K562 (cell line): ENCODE measurements around the gene LDB1. TPM values are rescaled to one million over a fixed set of nuclear protein-coding genes. Genes with fewer than 3 reads are reported as not detected.

Source experiments
- ARID4B ChIP-seq: sonication (generic); formaldehyde crosslinking; IDR thresholded peaks from 2 replicates; pipeline ENCODE4 v1.8.0; 2022; ENCODE audit warnings: mild to moderate bottlenecking, missing genetic modification reagents
- ASH1L ChIP-seq: fragments of 450-650 bp; IDR thresholded peaks from 2 replicates; pipeline ENCODE4 v1.6.1; 2018; ENCODE audit warnings: borderline replicate concordance, mild to moderate bottlenecking, low read depth; ENCODE audit not compliant: partially characterized antibody
- BRF2 ChIP-seq: IDR thresholded peaks from 3 replicates; pipeline ENCODE4 v1.6.1; 2011; ENCODE audit warnings: borderline replicate concordance, mild to moderate bottlenecking; ENCODE audit not compliant: insufficient read length, insufficient read depth
- CBX5 ChIP-seq: IDR thresholded peaks from 2 replicates; pipeline ENCODE4 v1.6.1; 2014; ENCODE audit warnings: low read depth, borderline replicate concordance
- EP400 ChIP-seq: fragments of 450-650 bp; IDR thresholded peaks from 2 replicates; pipeline ENCODE4 v1.6.1; 2017; ENCODE audit warnings: antibody characterized with exemption, mild to moderate bottlenecking, moderate library complexity
- FOXM1 ChIP-seq, 2 experiments: fragments of 450-650 bp in 1 of 2; sonication (generic) in 1 of 2; formaldehyde crosslinking in 1 of 2; IDR thresholded peaks; 2 replicates each; pipeline versions ENCODE4 v1.6.1 to v1.9.0; 2017 to 2022; ENCODE audit warnings: low read depth in 2 of 2, mild to moderate bottlenecking in 2 of 2, missing genetic modification reagents in 1 of 2, moderate library complexity in 1 of 2
- HDAC1 ChIP-seq, 2 experiments: fragments of 450-650 bp; IDR thresholded peaks; 2 replicates each; pipeline ENCODE4 v1.6.1; 2016 to 2017; ENCODE audit warnings: inconsistent platforms in 1 of 2, mild to moderate bottlenecking in 1 of 2, moderate library complexity in 1 of 2
- MEF2D ChIP-seq: conservative IDR thresholded peaks from 2 replicates; pipeline ENCODE4 v1.6.1; 2016; ENCODE audit warnings: low read depth, missing genetic modification characterization, missing compliant biosample characterization
- MTA3 ChIP-seq: fragments of 450-650 bp; formaldehyde crosslinking; IDR thresholded peaks from 2 replicates; pipeline ENCODE4 v1.6.1; 2017; ENCODE audit warnings: mild to moderate bottlenecking, borderline replicate concordance
- NELFE ChIP-seq: IDR thresholded peaks from 2 replicates; pipeline ENCODE4 v1.6.1; 2011; ENCODE audit warnings: mild to moderate bottlenecking; ENCODE audit not compliant: insufficient read depth, insufficient read length
- NFIX ChIP-seq: fragments of 250-450 bp; sonication (Bioruptor Pico); IDR thresholded peaks from 2 replicates; pipeline ENCODE4 v1.4.0; 2020; ENCODE audit warnings: low read depth, mild to moderate bottlenecking, moderate library complexity
- PHTF2 ChIP-seq: fragments of 250-450 bp; sonication (Bioruptor Pico); IDR thresholded peaks from 2 replicates; pipeline ENCODE4 v1.5.0; 2021; ENCODE audit warnings: mild to moderate bottlenecking
- RBM25 ChIP-seq: fragments of 200-400 bp; formaldehyde crosslinking; IDR thresholded peaks from 2 replicates; pipeline ENCODE4 v1.6.1; 2018; ENCODE audit warnings: low read length, low read depth, moderate library complexity; ENCODE audit not compliant: severe bottlenecking
- RFX1 ChIP-seq: fragments of 450-650 bp; IDR thresholded peaks from 2 replicates; pipeline ENCODE4 v1.6.1; 2016; ENCODE audit warnings: mild to moderate bottlenecking, moderate library complexity
- SUPT5H ChIP-seq: fragments of 450-650 bp; IDR thresholded peaks from 2 replicates; pipeline ENCODE4 v1.6.1; 2016
- TFAP4 ChIP-seq: sonication (generic); formaldehyde crosslinking; IDR thresholded peaks from 2 replicates; pipeline ENCODE4 v1.8.0; 2022; ENCODE audit warnings: missing genetic modification reagents, mild to moderate bottlenecking, moderate library complexity, borderline replicate concordance
- YBX1 ChIP-seq: fragments of 450-650 bp; IDR thresholded peaks from 2 replicates; pipeline ENCODE4 v1.7.1; 2016; ENCODE audit warnings: mild to moderate bottlenecking
- ZKSCAN1 ChIP-seq: fragments of 150-350 bp; IDR thresholded peaks from 2 replicates; pipeline ENCODE4 v1.6.1; 2016; ENCODE audit warnings: low read depth, low read length
- ZNF766 ChIP-seq: fragments of 200-800 bp; sonication (Bioruptor generic); conservative IDR thresholded peaks from 2 replicates; pipeline ENCODE4 v1.6.1; 2016; ENCODE audit warnings: missing genetic modification characterization, missing compliant biosample characterization
- polyA plus RNA-seq, 8 experiments: library from polyadenylated mRNA; depleted of rRNA in 4 of 8; stranded (reverse) in 5 of 8; unstranded in 3 of 8; fragments of >200 nt; fragmentation: Nextera tagmentation in 2 of 8; fragmentation: Illumina TruSeq in 1 of 8; extraction: Ambion mirVana in 2 of 8; extraction: Trizol in 1 of 8; gene quantifications; 2 replicates each; pipeline versions ENCODE4 v1.2.1 to v1.2.3, GENCODE V29; 2011 to 2014; ENCODE audit warnings: inconsistent platforms in 1 of 8, missing spikeins in 1 of 8
- total RNA-seq, 7 experiments: library from RNA; depleted of rRNA in 6 of 7; stranded (reverse); fragments of >200 nt in 6 of 7; fragmentation: Illumina TruSeq in 2 of 7; extraction: Trizol in 2 of 7; gene quantifications; 2 replicates each; pipeline versions ENCODE4 v1.2.1 to v1.2.3, GENCODE V29; 2011 to 2021; ENCODE audit warnings: low replicate concordance in 1 of 7

Gene LDB1
- total and polyA plus RNA-seq, 9 of the 15 experiments (the other 6 are each of a cell fraction or from before 2014, with no cell fraction given): 1.9 to 137 (median 105) TPM

GRCh38 chr10:102113956-102114857, 6.0 kb downstream of the LDB1 start (continued):
- TF ChIP-seq TFAP4 (CRISPR knock-in tag) (peak; percentile 91), ZNF766 (CRISPR knock-in tag) (no peak), FOXM1 (IDR thresholded peaks at IDR 0.05; ENCODE audit: low read depth) (no peak), FOXM1 (CRISPR knock-in tag; IDR thresholded peaks at IDR 0.05; ENCODE audit: low read depth) (no peak), NELFE (no peak), EP400 (no peak), ARID4B (CRISPR knock-in tag) (no peak), RFX1 (peak; percentile 84), NFIX (CRISPR knock-in tag) (no peak), HDAC1 (IDR thresholded peaks at IDR 0.05) (0 out of 4 replicates have a peak, but pooled peaks of 1 of the 2 experiments have one; percentile 33), YBX1 (no peak), PHTF2 (CRISPR knock-in tag) (no peak), RBM25 (no peak), BRF2 (no peak), MEF2D (no peak), ASH1L (no peak), CBX5 (no peak), MTA3 (no peak), ZKSCAN1 (no peak), SUPT5H (no peak)
